GM12872 (cell line): ENCODE results near the gene CCDC85C.

Source experiments
- TF ChIP-seq, protein P1 (sequence below): IDR thresholded peaks from 3 replicates; pipeline ENCODE4 v1.5.1; 2011; ENCODE audit warnings: low read depth, mild to moderate bottlenecking, low read length, moderate library complexity; ENCODE audit not compliant: insufficient read depth

CCDC85C gene

DNA sequence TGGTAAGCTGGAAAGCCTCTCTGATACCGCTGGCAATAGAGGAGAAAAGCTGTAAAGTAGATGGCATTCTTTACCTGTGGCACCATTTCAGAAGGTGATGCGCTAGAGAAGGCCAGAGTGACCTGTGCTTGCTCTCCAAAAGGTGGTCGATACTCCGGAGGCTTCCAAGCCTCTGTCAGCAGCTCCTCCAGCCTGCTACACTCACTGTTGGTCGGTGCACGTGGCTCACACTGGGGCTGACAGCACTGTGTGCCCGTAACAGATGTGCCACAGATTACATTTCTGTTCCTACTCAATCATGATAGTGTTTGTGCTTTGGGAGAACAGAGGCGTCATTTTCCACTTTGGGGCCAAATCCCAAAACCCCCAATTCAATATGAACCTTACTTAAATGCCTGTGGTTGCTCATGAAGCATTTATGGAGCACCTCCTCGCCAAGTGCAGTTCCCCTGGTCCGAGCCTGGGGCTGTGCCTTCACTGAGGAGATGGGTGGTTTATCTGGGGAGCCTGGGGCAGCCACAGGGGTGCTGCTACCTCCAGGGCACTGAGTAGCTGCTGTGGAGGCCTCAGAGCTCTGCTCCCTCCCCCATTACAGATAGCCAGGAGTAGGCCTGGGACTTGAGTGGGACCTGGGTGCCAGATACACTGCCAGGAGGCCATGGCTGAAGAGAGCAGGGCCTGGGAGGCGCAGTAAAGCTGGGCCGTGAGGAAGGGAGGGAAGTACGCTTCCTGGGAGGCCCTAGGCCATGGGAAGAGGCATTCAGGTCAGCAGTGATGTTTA, 96.0 kb downstream of the CCDC85C start:
- TF ChIP-seq, protein P1, sequence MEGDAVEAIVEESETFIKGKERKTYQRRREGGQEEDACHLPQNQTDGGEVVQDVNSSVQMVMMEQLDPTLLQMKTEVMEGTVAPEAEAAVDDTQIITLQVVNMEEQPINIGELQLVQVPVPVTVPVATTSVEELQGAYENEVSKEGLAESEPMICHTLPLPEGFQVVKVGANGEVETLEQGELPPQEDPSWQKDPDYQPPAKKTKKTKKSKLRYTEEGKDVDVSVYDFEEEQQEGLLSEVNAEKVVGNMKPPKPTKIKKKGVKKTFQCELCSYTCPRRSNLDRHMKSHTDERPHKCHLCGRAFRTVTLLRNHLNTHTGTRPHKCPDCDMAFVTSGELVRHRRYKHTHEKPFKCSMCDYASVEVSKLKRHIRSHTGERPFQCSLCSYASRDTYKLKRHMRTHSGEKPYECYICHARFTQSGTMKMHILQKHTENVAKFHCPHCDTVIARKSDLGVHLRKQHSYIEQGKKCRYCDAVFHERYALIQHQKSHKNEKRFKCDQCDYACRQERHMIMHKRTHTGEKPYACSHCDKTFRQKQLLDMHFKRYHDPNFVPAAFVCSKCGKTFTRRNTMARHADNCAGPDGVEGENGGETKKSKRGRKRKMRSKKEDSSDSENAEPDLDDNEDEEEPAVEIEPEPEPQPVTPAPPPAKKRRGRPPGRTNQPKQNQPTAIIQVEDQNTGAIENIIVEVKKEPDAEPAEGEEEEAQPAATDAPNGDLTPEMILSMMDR, result no peak

DNA sequence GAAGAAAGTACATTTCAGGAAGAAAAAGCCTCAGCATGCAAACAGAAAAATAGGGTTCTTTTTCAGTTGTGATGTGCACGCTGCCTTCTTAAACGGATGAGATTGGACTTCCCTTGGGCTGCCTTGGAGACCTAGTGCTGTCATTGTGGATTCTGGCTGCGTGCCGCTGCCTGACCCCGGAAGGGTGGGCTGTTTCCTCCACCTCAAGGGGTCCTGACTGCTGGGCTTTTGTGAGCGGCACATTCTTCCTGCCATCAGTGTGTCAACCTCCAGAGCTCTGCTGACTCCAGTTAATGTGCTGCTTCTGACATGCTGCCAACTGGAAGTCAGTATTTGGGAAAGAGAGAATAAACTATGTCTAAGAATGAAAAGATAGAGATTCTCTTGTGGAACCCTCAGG, 97.7 kb downstream of the CCDC85C start:
- TF ChIP-seq, protein P1, result no peak

DNA sequence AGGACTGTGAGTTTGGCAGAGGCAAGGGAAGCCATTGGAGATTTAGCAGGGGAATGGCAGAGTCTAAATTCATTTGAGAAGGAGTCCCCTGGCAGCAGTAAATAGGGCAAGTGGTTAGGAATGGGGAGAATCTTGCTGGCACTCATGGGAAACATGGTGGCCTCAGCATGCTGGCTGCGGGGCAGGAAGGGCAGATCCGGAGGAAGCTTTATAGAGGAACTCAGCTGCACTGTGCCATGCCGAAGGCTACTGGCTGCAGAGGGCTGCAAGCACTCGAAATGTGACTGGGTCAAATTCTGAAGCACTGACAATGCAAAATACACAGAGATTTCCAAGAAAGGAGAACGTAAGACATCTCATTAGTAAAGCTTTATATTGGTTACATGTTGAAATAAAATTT, 98.9 kb downstream of the CCDC85C start:
- TF ChIP-seq, protein P1, result no peak

DNA sequence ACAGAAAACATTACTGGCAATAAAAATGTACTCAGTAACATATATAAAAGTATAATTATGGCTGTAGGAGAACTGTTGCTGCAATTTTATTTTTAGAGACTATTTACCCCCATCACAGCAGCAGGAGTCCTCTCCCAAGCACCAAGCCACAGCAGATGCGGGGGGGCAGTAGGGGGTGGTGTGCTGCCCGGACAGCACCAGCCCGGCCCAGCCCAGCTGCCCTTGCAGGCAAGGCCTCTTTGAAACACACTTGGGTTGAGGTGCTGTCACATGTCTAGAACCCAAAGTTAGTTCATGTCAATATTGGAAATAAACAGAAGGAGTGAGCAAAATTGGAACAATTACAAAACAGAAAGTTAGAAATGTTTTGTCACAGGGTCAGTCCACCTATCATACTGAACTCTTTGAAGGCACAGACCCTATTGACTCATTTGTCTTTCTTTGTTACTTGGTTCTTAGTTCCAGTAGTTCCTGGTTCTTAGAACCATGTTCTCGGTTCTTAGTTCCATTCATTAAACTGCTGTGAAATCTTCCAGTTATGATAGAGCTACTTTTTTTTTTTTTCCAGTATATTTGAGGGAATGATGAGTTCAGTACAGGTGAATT, 100.1 kb downstream of the CCDC85C start:
- TF ChIP-seq, protein P1, result no peak

DNA sequence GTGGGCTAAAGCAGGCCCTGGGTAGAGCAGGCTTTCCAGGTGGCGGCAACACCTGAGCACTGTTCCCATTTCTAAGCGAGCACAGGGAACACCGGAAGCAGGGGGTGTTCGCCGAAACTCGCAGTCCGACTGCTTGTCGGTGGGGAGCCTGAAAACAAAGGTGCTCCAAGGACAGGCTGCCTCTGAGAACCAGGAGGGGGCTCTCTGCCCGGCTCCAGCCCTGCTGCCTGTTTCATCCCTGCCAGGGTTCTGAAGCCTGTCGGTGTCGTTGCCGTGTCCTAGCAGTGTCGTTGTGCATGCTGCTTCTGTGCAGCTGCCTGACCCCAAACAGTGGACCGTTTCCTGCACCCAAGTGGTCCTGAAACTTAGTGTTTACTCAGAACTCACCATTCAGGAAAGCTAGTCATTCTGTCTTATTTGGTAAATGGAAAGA, 101.0 kb downstream of the CCDC85C start:
- TF ChIP-seq, protein P1, result no peak

DNA sequence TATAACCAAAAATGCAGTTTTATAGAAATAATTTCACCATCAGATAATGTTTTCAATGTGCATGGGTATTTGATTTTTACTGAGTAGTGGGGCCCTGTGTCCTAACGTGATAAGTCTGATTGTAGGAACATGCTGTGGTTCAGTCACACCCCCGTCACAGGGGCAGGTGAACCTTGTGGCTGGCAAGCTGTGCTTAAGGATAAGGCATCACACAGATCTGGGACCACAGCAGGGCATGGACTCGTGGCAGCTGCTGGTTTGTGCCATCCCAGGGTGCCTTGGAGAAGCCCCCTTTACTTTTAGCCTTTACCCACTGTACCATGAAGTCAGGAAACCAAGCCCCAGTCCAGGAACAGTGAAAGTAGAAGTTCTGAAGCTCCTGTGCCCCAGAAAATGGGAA, 106.1 kb downstream of the CCDC85C start:
- TF ChIP-seq, protein P1, result no peak

DNA sequence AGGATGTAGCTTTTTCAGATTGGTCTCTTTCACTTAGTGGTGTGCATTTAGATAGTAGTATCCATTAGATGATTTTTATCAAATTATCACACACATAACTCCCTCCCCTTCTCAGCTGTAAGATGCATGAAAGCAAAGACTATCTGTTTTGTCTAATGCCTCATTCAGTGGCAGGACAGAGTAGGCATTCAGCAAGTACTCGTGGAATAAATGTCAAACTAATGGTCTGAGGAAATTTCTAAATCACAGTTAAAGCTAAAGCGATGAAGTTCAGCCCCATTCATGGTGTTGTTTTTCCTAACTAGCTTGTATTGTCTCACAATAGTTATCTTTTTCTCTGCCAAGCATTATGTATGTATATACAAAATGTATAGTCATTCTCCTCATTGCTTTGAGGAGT, 106.7 kb downstream of the CCDC85C start:
- TF ChIP-seq, protein P1, result no peak
